HEK293 (cell line): Measurements from ENCODE around the gene COL13A1.

Experiments used
- CTCF ChIA-PET: fragments of 350-600 bp; formaldehyde crosslinking; extraction: SDS; loops from one replicate; lab custom pipeline; 2021; ENCODE audit warnings: antibody characterized with exemption; lab: Yijun Ruan, JAX
- POLR2A ChIA-PET: fragments of 300-600 bp; formaldehyde crosslinking; extraction: SDS; loops from one replicate; lab custom pipeline; 2020; ENCODE audit warnings: antibody characterized with exemption, inconsistent platforms; lab: Yijun Ruan, JAX
- H3K27ac ChIP-seq: fragments of 200-500 bp; sonication (Bioruptor generic); 2 replicates; pipeline ENCODE4 v1.5.1; 2014; ENCODE audit warnings: low read depth, low read length, control low read depth, inconsistent platforms; ENCODE audit errors: extremely low read depth
- H3K36me3 ChIP-seq, 2 experiments: fragments of 200-500 bp in 1 of 2; sonication (Bioruptor generic) in 1 of 2; 1 replicate in 1 of 2; 2 replicates in 1 of 2; pipeline ENCODE4 v1.5.1; 2014 to 2017; ENCODE audit warnings: inconsistent platforms in 2 of 2, low read length in 2 of 2; ENCODE audit not compliant: control insufficient read depth in 2 of 2, insufficient read depth in 1 of 2
- H3K4me1 ChIP-seq: fragments of 200-500 bp; sonication (Bioruptor generic); 2 replicates; pipeline ENCODE4 v1.5.1; 2014; ENCODE audit warnings: mild to moderate bottlenecking, low read length, inconsistent platforms; ENCODE audit not compliant: control insufficient read depth, insufficient read depth
- H3K4me3 ChIP-seq: 2 replicates; pipeline ENCODE4 v1.5.1; 2011; ENCODE audit warnings: low read depth, mild to moderate bottlenecking, control low read depth, low read length, moderate library complexity
- H3K9me3 ChIP-seq: fragments of 200-500 bp; sonication (Bioruptor generic); 2 replicates; pipeline ENCODE4 v1.5.1; 2014; ENCODE audit warnings: low read depth, low read length, inconsistent platforms; ENCODE audit not compliant: control insufficient read depth, insufficient read depth
- HOXC10 ChIP-seq: sonication (generic); formaldehyde crosslinking; IDR thresholded peaks from 2 replicates; pipeline ENCODE4 v1.8.1; 2023; ENCODE audit warnings: mild to moderate bottlenecking, missing genetic modification reagents
- TRIM28 ChIP-seq: IDR thresholded peaks from 2 replicates; pipeline ENCODE4 v1.6.1; 2011; ENCODE audit warnings: low read length, control low read depth, borderline replicate concordance
- ZNF132 ChIP-seq: fragments of 450-650 bp; formaldehyde crosslinking; IDR thresholded peaks from 2 replicates; pipeline ENCODE4 v1.5.1; 2017; ENCODE audit warnings: missing biosample characterization, missing genetic modification characterization, borderline replicate concordance
- ZNF248 ChIP-seq: fragments of 450-650 bp; formaldehyde crosslinking; IDR thresholded peaks from 2 replicates; pipeline ENCODE4 v1.5.1; 2017; ENCODE audit warnings: missing biosample characterization, missing genetic modification characterization
- ZNF391 ChIP-seq: fragments of 450-650 bp; formaldehyde crosslinking; IDR thresholded peaks from 2 replicates; pipeline ENCODE4 v1.5.1; 2016; ENCODE audit warnings: low read depth, missing biosample characterization, missing genetic modification characterization, borderline replicate concordance
- ZNF544 ChIP-seq: fragments of 450-650 bp; formaldehyde crosslinking; IDR thresholded peaks from 2 replicates; pipeline ENCODE4 v1.5.0; 2017; ENCODE audit warnings: missing biosample characterization, missing genetic modification characterization
- TF ChIP-seq, protein P1 (sequence below): fragments of 450-650 bp; formaldehyde crosslinking; IDR thresholded peaks from 2 replicates; pipeline ENCODE4 v1.5.1; 2016; ENCODE audit warnings: missing biosample characterization, missing genetic modification characterization, borderline replicate concordance
- TF ChIP-seq, protein P2 (sequence below): fragments of 450-650 bp; formaldehyde crosslinking; IDR thresholded peaks from 2 replicates; pipeline ENCODE4 v1.5.1; 2016; ENCODE audit warnings: missing biosample characterization, missing genetic modification characterization
- TF ChIP-seq, protein P3 (sequence below): fragments of 450-650 bp; formaldehyde crosslinking; IDR thresholded peaks from 2 replicates; pipeline ENCODE4 v1.5.1; 2016; ENCODE audit warnings: missing biosample characterization, missing genetic modification characterization
- TF ChIP-seq, protein P4 (sequence below): fragments of 450-650 bp; formaldehyde crosslinking; IDR thresholded peaks from 2 replicates; pipeline ENCODE4 v1.5.1; 2016; ENCODE audit warnings: missing biosample characterization, missing genetic modification characterization

Gene COL13A1

GRCh38 chr10:69862882-69863530 lies 61.3 kb downstream of the COL13A1 start (continued):
- TF ChIP-seq HOXC10 (CRISPR knock-in tag) (no peak), ZNF248 (no peak), TRIM28 (no peak)
- TF ChIP-seq, all 188 proteins: peak for 0

DNA sequence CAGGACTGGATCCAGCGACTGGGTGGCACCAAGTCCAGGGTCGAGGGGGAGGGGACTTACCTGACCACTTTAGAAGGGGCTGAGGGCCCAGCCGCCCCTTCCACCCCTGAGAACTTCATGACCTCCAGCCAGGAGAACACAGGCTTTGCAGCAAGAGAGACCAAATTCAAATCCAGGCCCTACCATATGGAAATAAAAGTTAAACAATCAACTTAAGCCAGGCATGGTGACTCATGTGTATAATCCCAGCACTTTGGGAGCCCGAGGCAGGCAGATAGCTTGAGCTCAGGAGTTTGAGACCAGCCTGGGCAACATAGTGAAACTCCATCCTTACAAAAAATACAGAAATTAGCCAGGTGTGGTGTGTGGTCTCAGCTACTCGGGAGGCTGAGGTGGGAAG lies 61.9 kb downstream of the COL13A1 start:
- POLR2A ChIA-PET = no interaction called here
- no peak overlapping the region for H3K27ac ChIP-seq
- H3K4me1 ChIP-seq = no peaks in the 10 kb centered on the region
- TF ChIP-seq ZNF132 (tag by site-specific recombination) = no peak
- no peak for TF ChIP-seq ZNF544 (tag by site-specific recombination)
- TF ChIP-seq ZNF391 (tag by site-specific recombination) = no peak
- TF ChIP-seq, all 188 proteins: peak for 0
- Histone ChIP-seq H3K36me3 (no peaks in the 10 kb centered on the region), H3K9me3 (no peaks in the 10 kb centered on the region), H3K4me3 (no peak overlapping the region)
- CTCF ChIA-PET = interaction anchor here (0.9 kb wide), 1 partner anchor 12 kb away, joined by 4 read pairs; no protein-coding TSS in a partner anchor

GRCh38 chr10:69864321-69864720 lies 62.6 kb downstream of the COL13A1 start:
- Histone ChIP-seq H3K4me3 (no peak overlapping the region), H3K36me3 (no peaks in the 10 kb centered on the region), H3K9me3 (no peaks in the 10 kb centered on the region)
- POLR2A ChIA-PET = no interaction called here
- CTCF ChIA-PET = interaction anchor here (0.9 kb wide), 1 partner anchor 11 kb away, joined by 4 read pairs; no protein-coding TSS in a partner anchor
- no peak for TF ChIP-seq ZNF391 (tag by site-specific recombination)
- TF ChIP-seq, protein P1, sequence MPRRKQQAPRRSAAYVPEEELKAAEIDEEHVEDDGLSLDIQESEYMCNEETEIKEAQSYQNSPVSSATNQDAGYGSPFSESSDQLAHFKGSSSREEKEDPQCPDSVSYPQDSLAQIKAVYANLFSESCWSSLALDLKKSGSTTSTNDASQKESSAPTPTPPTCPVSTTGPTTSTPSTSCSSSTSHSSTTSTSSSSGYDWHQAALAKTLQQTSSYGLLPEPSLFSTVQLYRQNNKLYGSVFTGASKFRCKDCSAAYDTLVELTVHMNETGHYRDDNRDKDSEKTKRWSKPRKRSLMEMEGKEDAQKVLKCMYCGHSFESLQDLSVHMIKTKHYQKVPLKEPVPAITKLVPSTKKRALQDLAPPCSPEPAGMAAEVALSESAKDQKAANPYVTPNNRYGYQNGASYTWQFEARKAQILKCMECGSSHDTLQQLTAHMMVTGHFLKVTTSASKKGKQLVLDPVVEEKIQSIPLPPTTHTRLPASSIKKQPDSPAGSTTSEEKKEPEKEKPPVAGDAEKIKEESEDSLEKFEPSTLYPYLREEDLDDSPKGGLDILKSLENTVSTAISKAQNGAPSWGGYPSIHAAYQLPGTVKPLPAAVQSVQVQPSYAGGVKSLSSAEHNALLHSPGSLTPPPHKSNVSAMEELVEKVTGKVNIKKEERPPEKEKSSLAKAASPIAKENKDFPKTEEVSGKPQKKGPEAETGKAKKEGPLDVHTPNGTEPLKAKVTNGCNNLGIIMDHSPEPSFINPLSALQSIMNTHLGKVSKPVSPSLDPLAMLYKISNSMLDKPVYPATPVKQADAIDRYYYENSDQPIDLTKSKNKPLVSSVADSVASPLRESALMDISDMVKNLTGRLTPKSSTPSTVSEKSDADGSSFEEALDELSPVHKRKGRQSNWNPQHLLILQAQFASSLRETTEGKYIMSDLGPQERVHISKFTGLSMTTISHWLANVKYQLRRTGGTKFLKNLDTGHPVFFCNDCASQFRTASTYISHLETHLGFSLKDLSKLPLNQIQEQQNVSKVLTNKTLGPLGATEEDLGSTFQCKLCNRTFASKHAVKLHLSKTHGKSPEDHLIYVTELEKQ (tag by site-specific recombination) = no peak
- TF ChIP-seq, protein P2, sequence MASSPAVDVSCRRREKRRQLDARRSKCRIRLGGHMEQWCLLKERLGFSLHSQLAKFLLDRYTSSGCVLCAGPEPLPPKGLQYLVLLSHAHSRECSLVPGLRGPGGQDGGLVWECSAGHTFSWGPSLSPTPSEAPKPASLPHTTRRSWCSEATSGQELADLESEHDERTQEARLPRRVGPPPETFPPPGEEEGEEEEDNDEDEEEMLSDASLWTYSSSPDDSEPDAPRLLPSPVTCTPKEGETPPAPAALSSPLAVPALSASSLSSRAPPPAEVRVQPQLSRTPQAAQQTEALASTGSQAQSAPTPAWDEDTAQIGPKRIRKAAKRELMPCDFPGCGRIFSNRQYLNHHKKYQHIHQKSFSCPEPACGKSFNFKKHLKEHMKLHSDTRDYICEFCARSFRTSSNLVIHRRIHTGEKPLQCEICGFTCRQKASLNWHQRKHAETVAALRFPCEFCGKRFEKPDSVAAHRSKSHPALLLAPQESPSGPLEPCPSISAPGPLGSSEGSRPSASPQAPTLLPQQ (tag by site-specific recombination) = no peak
- TF ChIP-seq, protein P3, sequence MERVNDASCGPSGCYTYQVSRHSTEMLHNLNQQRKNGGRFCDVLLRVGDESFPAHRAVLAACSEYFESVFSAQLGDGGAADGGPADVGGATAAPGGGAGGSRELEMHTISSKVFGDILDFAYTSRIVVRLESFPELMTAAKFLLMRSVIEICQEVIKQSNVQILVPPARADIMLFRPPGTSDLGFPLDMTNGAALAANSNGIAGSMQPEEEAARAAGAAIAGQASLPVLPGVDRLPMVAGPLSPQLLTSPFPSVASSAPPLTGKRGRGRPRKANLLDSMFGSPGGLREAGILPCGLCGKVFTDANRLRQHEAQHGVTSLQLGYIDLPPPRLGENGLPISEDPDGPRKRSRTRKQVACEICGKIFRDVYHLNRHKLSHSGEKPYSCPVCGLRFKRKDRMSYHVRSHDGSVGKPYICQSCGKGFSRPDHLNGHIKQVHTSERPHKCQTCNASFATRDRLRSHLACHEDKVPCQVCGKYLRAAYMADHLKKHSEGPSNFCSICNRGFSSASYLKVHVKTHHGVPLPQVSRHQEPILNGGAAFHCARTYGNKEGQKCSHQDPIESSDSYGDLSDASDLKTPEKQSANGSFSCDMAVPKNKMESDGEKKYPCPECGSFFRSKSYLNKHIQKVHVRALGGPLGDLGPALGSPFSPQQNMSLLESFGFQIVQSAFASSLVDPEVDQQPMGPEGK = no peak
- TF ChIP-seq, protein P4, sequence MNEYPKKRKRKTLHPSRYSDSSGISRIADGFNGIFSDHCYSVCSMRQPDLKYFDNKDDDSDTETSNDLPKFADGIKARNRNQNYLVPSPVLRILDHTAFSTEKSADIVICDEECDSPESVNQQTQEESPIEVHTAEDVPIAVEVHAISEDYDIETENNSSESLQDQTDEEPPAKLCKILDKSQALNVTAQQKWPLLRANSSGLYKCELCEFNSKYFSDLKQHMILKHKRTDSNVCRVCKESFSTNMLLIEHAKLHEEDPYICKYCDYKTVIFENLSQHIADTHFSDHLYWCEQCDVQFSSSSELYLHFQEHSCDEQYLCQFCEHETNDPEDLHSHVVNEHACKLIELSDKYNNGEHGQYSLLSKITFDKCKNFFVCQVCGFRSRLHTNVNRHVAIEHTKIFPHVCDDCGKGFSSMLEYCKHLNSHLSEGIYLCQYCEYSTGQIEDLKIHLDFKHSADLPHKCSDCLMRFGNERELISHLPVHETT (tag by site-specific recombination) = no peak
- TF ChIP-seq, all 188 proteins: peak for 0
- no peaks in the 10 kb centered on the region for H3K4me1 ChIP-seq
- H3K27ac ChIP-seq = no peak overlapping the region
